HCT116 (cell line): ENCODE data around the gene ZFP92. TPM values are rescaled to one million over a fixed set of nuclear protein-coding genes. Genes with fewer than 3 reads are reported as not detected.

Source experiments
- ATAC-seq: fragments of 200-7000 bp; cut with Tn5 transposase; 2 replicates; pipeline ENCODE4 v1.9.1; 2020; ENCODE audit warnings: mild to moderate bottlenecking, moderate library complexity
- BruUV-seq: library from RNA; stranded (reverse); fragments of 400-500 nt; replicated peaks from 2 replicates; lab custom pipeline; 2021; lab: Mats Ljungman, UMichigan
- CTCF ChIA-PET: fragments of 300-600 bp; sonication (Branson Sonifier 250); formaldehyde crosslinking; loops from one replicate; lab custom pipeline; 2021; ENCODE audit warnings: antibody characterized with exemption; lab: Charles Lee
- POLR2A ChIA-PET: fragments of 300-600, 350-600 bp; sonication (Branson Sonifier 250); formaldehyde crosslinking; loops from one replicate; lab custom pipeline; 2021; ENCODE audit warnings: antibody characterized with exemption; lab: Charles Lee
- RAD21 ChIA-PET, 2 experiments: fragments of 300-600 bp; sonication (Branson Sonifier 250); formaldehyde crosslinking; loops; one replicate each; lab custom pipeline; 2023; ENCODE audit warnings: low total read pairs in 2 of 2; ENCODE audit not compliant: uncharacterized antibody in 2 of 2, unreplicated experiment in 2 of 2, low non-redundant PET in 1 of 2; lab: Charles Lee
- DNase-seq: peaks from one replicate; pipeline ENCODE4 v3.0.0-alpha.2; 2010; ENCODE audit warnings: low read depth, low spot score
- H2AFZ ChIP-seq: fragments of 200-600 bp; shearing (Covaris generic), sonication (generic); 2 replicates; pipeline ENCODE4 v1.6.1; 2017; ENCODE audit warnings: low read depth, mixed run types, mixed read lengths, antibody characterized with exemption, low read length; ENCODE audit not compliant: poor library complexity, severe bottlenecking
- H3K27ac ChIP-seq: 2 replicates; pipeline ENCODE4 v1.5.1; 2012; ENCODE audit warnings: low read depth, low read length
- H3K27me3 ChIP-seq: fragments of 200-600 bp; sonication (generic); 2 replicates; pipeline ENCODE4 v1.6.1; 2016; ENCODE audit warnings: mixed run types, low read length, mixed read lengths; ENCODE audit not compliant: insufficient read depth
- H3K36me3 ChIP-seq, 2 experiments: fragments of 200-500 bp in 1 of 2; fragments of 200-600 bp in 1 of 2; sonication (Bioruptor generic) in 1 of 2; sonication (generic) in 1 of 2; 2 replicates each; pipeline versions ENCODE4 v1.5.1 to v1.6.1; 2014 to 2016; ENCODE audit warnings: low read length in 2 of 2, inconsistent platforms in 1 of 2, mixed read lengths in 1 of 2, mixed run types in 1 of 2; ENCODE audit not compliant: insufficient read depth in 2 of 2, control insufficient read depth in 1 of 2
- H3K4me1 ChIP-seq, 2 experiments: fragments of 200-600 bp in 1 of 2; sonication (generic) in 1 of 2; 2 replicates each; pipeline versions ENCODE4 v1.5.1 to v1.6.1; 2012 to 2017; ENCODE audit warnings: low read length in 2 of 2, inconsistent platforms in 1 of 2, mild to moderate bottlenecking in 1 of 2, mixed read lengths in 1 of 2, mixed run types in 1 of 2, moderate library complexity in 1 of 2; ENCODE audit not compliant: insufficient read depth in 2 of 2, control insufficient read depth in 1 of 2
- H3K4me2 ChIP-seq: fragments of 200-600 bp; sonication (generic); 2 replicates; pipeline ENCODE4 v1.6.1; 2017; ENCODE audit warnings: mixed run types, low read length, mixed read lengths
- H3K4me3 ChIP-seq, 2 experiments: fragments of 200-600 bp in 1 of 2; sonication (generic) in 1 of 2; replicated peaks in 1 of 2; 2 replicates each; pipeline ENCODE4 v1.5.1; 2011 to 2016; ENCODE audit warnings: low read length in 2 of 2, control low read depth in 1 of 2, low read depth in 1 of 2, mild to moderate bottlenecking in 1 of 2, mixed read lengths in 1 of 2, mixed run types in 1 of 2
- H3K79me2 ChIP-seq: fragments of 200-600 bp; sonication (generic); 2 replicates; pipeline ENCODE4 v1.6.1; 2017; ENCODE audit warnings: mild to moderate bottlenecking, mixed run types, low read length, moderate library complexity, mixed read lengths; ENCODE audit not compliant: insufficient read depth
- H3K9ac ChIP-seq: fragments of 200-600 bp; sonication (generic); 2 replicates; pipeline ENCODE4 v1.6.1; 2016; ENCODE audit warnings: low read length, mixed read lengths
- H3K9me2 ChIP-seq: fragments of 200-600 bp; sonication (generic), shearing (Covaris generic); 2 replicates; pipeline ENCODE4 v1.6.1; 2017; ENCODE audit warnings: mixed run types, mild to moderate bottlenecking, moderate library complexity; ENCODE audit not compliant: insufficient read depth
- H3K9me3 ChIP-seq, 2 experiments: fragments of 200-500 bp in 1 of 2; fragments of 200-600 bp in 1 of 2; sonication (Bioruptor generic) in 1 of 2; sonication (generic) in 1 of 2; 2 replicates each; pipeline ENCODE4 v1.6.1; 2014 to 2017; ENCODE audit warnings: low read length in 2 of 2, mixed read lengths in 2 of 2, inconsistent platforms in 1 of 2, low read depth in 1 of 2, mild to moderate bottlenecking in 1 of 2, mixed run types in 1 of 2, moderate library complexity in 1 of 2; ENCODE audit not compliant: control insufficient read depth in 1 of 2, insufficient read depth in 1 of 2
- H4K20me1 ChIP-seq: fragments of 200-600 bp; sonication (generic), shearing (Covaris generic); 2 replicates; pipeline ENCODE4 v1.6.1; 2017; ENCODE audit warnings: mixed run types, mild to moderate bottlenecking, moderate library complexity; ENCODE audit not compliant: insufficient read depth
- ATF3 ChIP-seq: IDR thresholded peaks from 2 replicates; pipeline ENCODE4 v1.6.1; 2012
- CEBPB ChIP-seq: IDR thresholded peaks from 2 replicates; pipeline ENCODE4 v1.6.1; 2012; ENCODE audit warnings: low read depth
- EZH2 ChIP-seq: fragments of 200-600 bp; sonication (generic); IDR thresholded peaks from 2 replicates; pipeline ENCODE4 v1.6.1; 2017; ENCODE audit warnings: antibody characterized with exemption, mixed run types
- FOSL1 ChIP-seq: IDR thresholded peaks from 2 replicates; pipeline ENCODE4 v1.6.1; 2012; ENCODE audit warnings: low read depth
- POLR2AphosphoS5 ChIP-seq: IDR thresholded peaks from 2 replicates; pipeline ENCODE4 v1.6.1; 2011; ENCODE audit warnings: mild to moderate bottlenecking, low read depth, low read length, moderate library complexity
- RAD21 ChIP-seq: IDR thresholded peaks from 2 replicates; pipeline ENCODE4 v1.6.1; 2012; ENCODE audit warnings: low read depth, mild to moderate bottlenecking
- SIN3A ChIP-seq: IDR thresholded peaks from 2 replicates; pipeline ENCODE4 v1.6.1; 2012; ENCODE audit warnings: low read depth
- SP1 ChIP-seq: IDR thresholded peaks from 2 replicates; pipeline ENCODE4 v1.6.1; 2012; ENCODE audit warnings: low read depth
- ZBTB33 ChIP-seq: IDR thresholded peaks from 2 replicates; pipeline ENCODE4 v1.6.1; 2011; ENCODE audit warnings: mild to moderate bottlenecking, low read length, moderate library complexity; ENCODE audit not compliant: insufficient replicate concordance; ENCODE audit errors: extremely low read depth
- intact Hi-C: fragments of 100-400 bp; cut with micrococcal nuclease; formaldehyde crosslinking; loops from 2 replicates; pipeline ENCODE4 v1.10.0; 2022
- total RNA-seq: library from RNA; stranded (reverse); gene quantifications from one replicate; pipeline ENCODE4 v1.2.1, GENCODE V29; 2021; ENCODE audit not compliant: unreplicated experiment

The ZFP92 gene
- total RNA-seq, 1 experiment from 2014 or later: not detected

GRCh38 chrX:153420851-153421599 lies 9.8 kb downstream of the ZFP92 start:
- CTCF ChIA-PET: no interaction called here
- no peaks in the 10 kb centered on the region for H3K9me3 ChIP-seq
- H4K20me1 ChIP-seq: no peaks in the 10 kb centered on the region
- no peak for ATAC-seq
- H3K4me1 ChIP-seq: no peaks in the 10 kb centered on the region
- RAD21 ChIA-PET: no interaction called here
- POLR2A ChIA-PET: no interaction called here
- H2AFZ ChIP-seq: no peak overlapping the region
- H3K27me3 ChIP-seq: no peaks in the 10 kb centered on the region
- H3K27ac ChIP-seq: no peak overlapping the region
- no peak overlapping the region for H3K4me2 ChIP-seq
- H3K79me2 ChIP-seq: no peaks in the 10 kb centered on the region
- H3K4me3 ChIP-seq: no peak overlapping the region
- H3K9ac ChIP-seq: no peak overlapping the region
- BruUV-seq: no TSS peak
- no peaks in the 10 kb centered on the region for H3K36me3 ChIP-seq
- TF ChIP-seq SIN3A (no peak), ATF3 (no peak), ZBTB33 (no peak), SP1 (no peak), EZH2 (no peak), FOSL1 (no peak), POLR2AphosphoS5 (no peak), RAD21 (no peak), CEBPB (no peak)
- intact Hi-C loops: no loop called here
- H3K9me2 ChIP-seq: no peaks in the 10 kb centered on the region
- no peak for DNase-seq
